ENCODE measurements around the gene MED12L. TPM values are rescaled to one million over a fixed set of nuclear protein-coding genes. Genes with fewer than 3 reads are reported as not detected.

MED12L gene
- total and polyA plus RNA-seq, 9 of the 15 experiments (the other 6 are each of a cell fraction or from before 2014, with no cell fraction given), result not detected

DNA sequence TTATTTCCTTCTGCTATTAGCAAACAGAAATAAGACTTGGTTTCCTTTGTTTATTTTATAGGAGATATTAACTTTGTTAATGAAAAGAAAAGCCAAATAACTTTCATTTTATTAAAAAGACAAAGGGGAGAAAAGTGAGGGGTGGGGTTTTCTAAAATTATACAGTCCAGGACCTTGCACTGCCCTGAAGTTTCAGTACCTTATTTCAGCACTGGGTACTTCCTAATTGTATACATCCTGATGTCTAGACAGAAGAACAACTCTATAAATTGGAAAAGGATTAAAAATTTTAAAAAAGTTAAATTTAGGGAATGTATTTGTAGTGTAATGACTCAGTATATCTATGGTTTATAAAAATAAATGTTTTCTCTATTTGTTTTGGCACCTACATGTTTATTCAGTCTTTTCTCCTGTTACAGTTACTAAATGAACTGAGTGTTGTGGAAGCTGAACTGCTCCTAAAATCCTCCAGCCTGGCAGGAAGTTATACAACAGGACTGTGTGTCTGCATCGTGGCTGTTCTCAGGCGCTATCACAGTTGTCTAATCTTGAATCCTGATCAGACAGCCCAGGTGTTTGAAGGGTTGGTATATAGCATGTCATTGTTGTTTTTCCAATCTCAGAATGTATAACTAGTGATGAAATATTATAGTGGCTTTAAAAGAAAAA lies 271.5 kb downstream of the MED12L start:
- Histone ChIP-seq H3K79me2 (ENCODE audit: control insufficient read depth, insufficient read depth, low read length) (no peaks in the 10 kb centered on the region), H3K9me1 (ENCODE audit: control insufficient read depth, insufficient read depth, low read length) (no peaks in the 10 kb centered on the region), H3K9me3 (replicated peaks; ENCODE audit: control insufficient read depth, insufficient read depth, low read depth, low read length) (no peaks in the 10 kb centered on the region), H3K27ac (ENCODE audit: extremely low read depth, low read depth, low read length) (no peak overlapping the region), H3K4me1 (replicated peaks in 1 of 2; ENCODE audit: control insufficient read depth in 2 of 2, insufficient read depth in 2 of 2, low read length in 2 of 2) (no peaks in the 10 kb centered on the region), H3K4me2 (ENCODE audit: insufficient read depth, low read length) (no peak overlapping the region), H3K36me3 (ENCODE audit: control insufficient read depth, insufficient read depth, low read length) (no peaks in the 10 kb centered on the region), H3K9ac (ENCODE audit: insufficient read depth in 1 of 2, low read depth in 2 of 2, low read length in 2 of 2) (no peak overlapping the region), H4K20me1 (replicated peaks; ENCODE audit: control insufficient read depth, insufficient read depth, low read length) (no peaks in the 10 kb centered on the region), H3K27me3 (ENCODE audit: control insufficient read depth in 2 of 2, insufficient read depth in 2 of 2, low read length in 2 of 2) (peaks cover 0 to 2% of the 10 kb centered on the region in 2 experiments; a peak in 1 of 5 replicates), H2AFZ (ENCODE audit: low read depth, low read length) (no peak overlapping the region), H3K4me3 (no peak overlapping the region)
- in situ Hi-C loops (cut with MboI), result no loop called here
- no peak for FAIRE-seq
- ChIA-PET CTCF (ENCODE audit: low intra/inter-chr PET ratio) (no interaction called here), POLR2A (interaction anchor here (1.0 kb wide), 1 partner anchor 13 kb away, joined by 3 read pairs; no protein-coding TSS in a partner anchor)
- intact Hi-C loops (cut with micrococcal nuclease), result no loop called here
- BruUV-seq (replicated peaks), result no TSS peak
- 0% methylated on average over 2 of the region's 2 CpGs for WGBS (ENCODE audit: insufficient coverage, low coverage, missing lambda C conversion rate)
- TF ChIP-seq, protein P1, sequence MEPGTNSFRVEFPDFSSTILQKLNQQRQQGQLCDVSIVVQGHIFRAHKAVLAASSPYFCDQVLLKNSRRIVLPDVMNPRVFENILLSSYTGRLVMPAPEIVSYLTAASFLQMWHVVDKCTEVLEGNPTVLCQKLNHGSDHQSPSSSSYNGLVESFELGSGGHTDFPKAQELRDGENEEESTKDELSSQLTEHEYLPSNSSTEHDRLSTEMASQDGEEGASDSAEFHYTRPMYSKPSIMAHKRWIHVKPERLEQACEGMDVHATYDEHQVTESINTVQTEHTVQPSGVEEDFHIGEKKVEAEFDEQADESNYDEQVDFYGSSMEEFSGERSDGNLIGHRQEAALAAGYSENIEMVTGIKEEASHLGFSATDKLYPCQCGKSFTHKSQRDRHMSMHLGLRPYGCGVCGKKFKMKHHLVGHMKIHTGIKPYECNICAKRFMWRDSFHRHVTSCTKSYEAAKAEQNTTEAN (CRISPR knock-in tag; IDR thresholded peaks at IDR 0.05), result no peak
- TF ChIP-seq, protein P2, sequence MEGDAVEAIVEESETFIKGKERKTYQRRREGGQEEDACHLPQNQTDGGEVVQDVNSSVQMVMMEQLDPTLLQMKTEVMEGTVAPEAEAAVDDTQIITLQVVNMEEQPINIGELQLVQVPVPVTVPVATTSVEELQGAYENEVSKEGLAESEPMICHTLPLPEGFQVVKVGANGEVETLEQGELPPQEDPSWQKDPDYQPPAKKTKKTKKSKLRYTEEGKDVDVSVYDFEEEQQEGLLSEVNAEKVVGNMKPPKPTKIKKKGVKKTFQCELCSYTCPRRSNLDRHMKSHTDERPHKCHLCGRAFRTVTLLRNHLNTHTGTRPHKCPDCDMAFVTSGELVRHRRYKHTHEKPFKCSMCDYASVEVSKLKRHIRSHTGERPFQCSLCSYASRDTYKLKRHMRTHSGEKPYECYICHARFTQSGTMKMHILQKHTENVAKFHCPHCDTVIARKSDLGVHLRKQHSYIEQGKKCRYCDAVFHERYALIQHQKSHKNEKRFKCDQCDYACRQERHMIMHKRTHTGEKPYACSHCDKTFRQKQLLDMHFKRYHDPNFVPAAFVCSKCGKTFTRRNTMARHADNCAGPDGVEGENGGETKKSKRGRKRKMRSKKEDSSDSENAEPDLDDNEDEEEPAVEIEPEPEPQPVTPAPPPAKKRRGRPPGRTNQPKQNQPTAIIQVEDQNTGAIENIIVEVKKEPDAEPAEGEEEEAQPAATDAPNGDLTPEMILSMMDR (IDR thresholded peaks at IDR 0.05 in 2 of 3, conservative IDR thresholded peaks at IDR 0.05 in 1 of 3; ENCODE audit: insufficient read depth in 2 of 3, low read depth in 1 of 3, low read length in 3 of 3), result no peak
- TF ChIP-seq HDAC2 (IDR thresholded peaks at IDR 0.05), result no peak
- no peak for DNase-seq (ENCODE audit: extremely low read depth in 1 of 4, low spot score in 3 of 4)
- ATAC-seq, result no peak

All from K562 (cell line).